KOPT-K1 (cell line): ENCODE data around the gene MYH14.

Experiments
- H3K27ac ChIP-seq: fragments of 200-600 bp; sonication (generic); 2 replicates; pipeline ENCODE4 v1.5.1; 2016; ENCODE audit warnings: antibody characterized with exemption, mild to moderate bottlenecking, low read depth, low read length; ENCODE audit not compliant: poor library complexity, severe bottlenecking
- H3K36me3 ChIP-seq: fragments of 200-600 bp; sonication (generic); 2 replicates; pipeline ENCODE4 v1.5.1; 2017; ENCODE audit warnings: antibody characterized with exemption, mild to moderate bottlenecking, low read length, moderate library complexity; ENCODE audit not compliant: insufficient read depth
- H3K9me3 ChIP-seq: fragments of 200-600 bp; sonication (generic); 2 replicates; pipeline ENCODE4 v1.5.1; 2017; ENCODE audit warnings: antibody characterized with exemption, low read length, mild to moderate bottlenecking; ENCODE audit not compliant: insufficient read depth, poor library complexity, severe bottlenecking

The MYH14 gene

GRCh38 chr19:50204811-50205675 is 1.6 kb downstream of the MYH14 start:
- Histone ChIP-seq H3K27ac (no peak overlapping the region), H3K36me3 (no peaks in the 10 kb centered on the region), H3K9me3 (no peaks in the 10 kb centered on the region)

GRCh38 chr19:50205681-50206138 is 2.3 kb downstream of the MYH14 start:
- Histone ChIP-seq H3K36me3 (no peaks in the 10 kb centered on the region), H3K27ac (no peak overlapping the region), H3K9me3 (no peaks in the 10 kb centered on the region)

GRCh38 chr19:50206191-50206590 is 2.8 kb downstream of the MYH14 start:
- Histone ChIP-seq H3K9me3 (no peaks in the 10 kb centered on the region), H3K36me3 (no peaks in the 10 kb centered on the region), H3K27ac (no peak overlapping the region)

GRCh38 chr19:50207730-50208129 is 4.3 kb downstream of the MYH14 start:
- Histone ChIP-seq H3K36me3 (no peaks in the 10 kb centered on the region), H3K9me3 (peaks cover 6% of the 10 kb centered on the region), H3K27ac (no peak overlapping the region)

GRCh38 chr19:50209131-50209530 is 5.7 kb downstream of the MYH14 start:
- H3K27ac ChIP-seq = no peak overlapping the region
- H3K36me3 ChIP-seq = no peaks in the 10 kb centered on the region
- peaks cover 6% of the 10 kb centered on the region for H3K9me3 ChIP-seq

- no peak overlapping the region for H3K27ac ChIP-seq
- H3K9me3 ChIP-seq = peaks cover 6% of the 10 kb centered on the region
- H3K36me3 ChIP-seq = no peaks in the 10 kb centered on the region
Measured at GRCh38 chr19:50210425-50210824, 7.0 kb downstream of the MYH14 start.

GRCh38 chr19:50213925-50214324 is 10.5 kb downstream of the MYH14 start:
- Histone ChIP-seq H3K9me3 (peaks cover 6% of the 10 kb centered on the region), H3K27ac (no peak overlapping the region), H3K36me3 (no peaks in the 10 kb centered on the region)

GRCh38 chr19:50214699-50215543 is 11.5 kb downstream of the MYH14 start:
- Histone ChIP-seq H3K9me3 (peaks cover 6% of the 10 kb centered on the region), H3K36me3 (no peaks in the 10 kb centered on the region)

GRCh38 chr19:50215820-50216219 is 12.4 kb downstream of the MYH14 start:
- no peak overlapping the region for H3K27ac ChIP-seq
- no peaks in the 10 kb centered on the region for H3K36me3 ChIP-seq
- H3K9me3 ChIP-seq = peaks cover 6% of the 10 kb centered on the region

More at GRCh38 chr19:50214699-50215543, 11.5 kb downstream of the MYH14 start:
- no peak overlapping the region for H3K27ac ChIP-seq

GRCh38 chr19:50221087-50221486 is 17.7 kb downstream of the MYH14 start:
- Histone ChIP-seq H3K27ac (no peak overlapping the region), H3K9me3 (no peaks in the 10 kb centered on the region), H3K36me3 (no peaks in the 10 kb centered on the region)

GRCh38 chr19:50222691-50223438 is 19.4 kb downstream of the MYH14 start:
- Histone ChIP-seq H3K36me3 (no peaks in the 10 kb centered on the region), H3K27ac (no peak overlapping the region), H3K9me3 (no peaks in the 10 kb centered on the region)

- Histone ChIP-seq H3K36me3 (no peaks in the 10 kb centered on the region), H3K9me3 (no peaks in the 10 kb centered on the region), H3K27ac (no peak overlapping the region)
Measured at GRCh38 chr19:50223439-50223716, 20.0 kb downstream of the MYH14 start.

GRCh38 chr19:50224986-50225747 is 21.7 kb downstream of the MYH14 start:
- Histone ChIP-seq H3K36me3 (no peaks in the 10 kb centered on the region), H3K9me3 (no peaks in the 10 kb centered on the region), H3K27ac (no peak overlapping the region)

GRCh38 chr19:50226536-50226935 is 23.1 kb downstream of the MYH14 start:
- Histone ChIP-seq H3K36me3 (no peaks in the 10 kb centered on the region), H3K27ac (no peak overlapping the region), H3K9me3 (no peaks in the 10 kb centered on the region)
